GM21515 (cell line): ENCODE measurements around the gene SOBP.

Experiments
- ATAC-seq: cut with Tn5 transposase; IDR thresholded peaks from one replicate; pipeline ENCODE4 v1.9.1; 2021; ENCODE audit not compliant: unreplicated experiment

SOBP gene

GRCh38 chr6:107613651-107614379 is 123.9 kb downstream of the SOBP start:
- ATAC-seq: no peak

- ATAC-seq: no peak
These were observed 124.9 kb downstream of the SOBP start for GRCh38 chr6:107614828-107615227.

- ATAC-seq: no peak
These were observed 126.9 kb downstream of the SOBP start for GRCh38 chr6:107616775-107617174.

- no peak for ATAC-seq
These were observed 127.5 kb downstream of the SOBP start for GRCh38 chr6:107617341-107617932.

GRCh38 chr6:107618672-107619071 is 128.8 kb downstream of the SOBP start:
- peak; percentile 95 for ATAC-seq

GRCh38 chr6:107620732-107621131 is 130.8 kb downstream of the SOBP start:
- no peak for ATAC-seq

- no peak for ATAC-seq
These were observed 131.5 kb downstream of the SOBP start for GRCh38 chr6:107621229-107621937.

- ATAC-seq: no peak
These were observed 132.4 kb downstream of the SOBP start for GRCh38 chr6:107622269-107622668.

- ATAC-seq: no peak
These were observed 134.1 kb downstream of the SOBP start for GRCh38 chr6:107624050-107624449.

- ATAC-seq: no peak
These were observed 134.6 kb downstream of the SOBP start for GRCh38 chr6:107624541-107624940.

- ATAC-seq: no peak
These were observed 135.3 kb downstream of the SOBP start for GRCh38 chr6:107625264-107625663.

- ATAC-seq: no peak
These were observed 136.7 kb downstream of the SOBP start for GRCh38 chr6:107626645-107627044.

GRCh38 chr6:107627969-107628368 is 138.1 kb downstream of the SOBP start:
- ATAC-seq: no peak

GRCh38 chr6:107628878-107629277 is 139.0 kb downstream of the SOBP start:
- ATAC-seq: no peak

GRCh38 chr6:107629548-107630129 is 139.7 kb downstream of the SOBP start:
- no peak for ATAC-seq

GRCh38 chr6:107630348-107630977 is 140.5 kb downstream of the SOBP start:
- no peak for ATAC-seq

GRCh38 chr6:107632381-107633136 is 142.6 kb downstream of the SOBP start:
- no peak for ATAC-seq

- no peak for ATAC-seq
These were observed 143.9 kb downstream of the SOBP start for GRCh38 chr6:107633680-107634323.

- ATAC-seq: no peak
These were observed 144.6 kb downstream of the SOBP start for GRCh38 chr6:107634324-107635056.
